Neural cell (in vitro differentiated cells): ENCODE results near the gene PRKAG2. TPM values are rescaled to one million over a fixed set of nuclear protein-coding genes. Genes with fewer than 3 reads are reported as not detected.

Experiments
- H2AFZ ChIP-seq: fragments of 200-600, 300-800 bp; sonication (generic), shearing (Covaris generic); 2 replicates; pipeline ENCODE4 v1.6.0; 2014; ENCODE audit warnings: low read depth, mild to moderate bottlenecking, antibody characterized with exemption, low read length, moderate library complexity
- H3F3A ChIP-seq: fragments of 200-600 bp; shearing (Covaris generic); 2 replicates; pipeline ENCODE4 v1.6.1; 2016; ENCODE audit warnings: mild to moderate bottlenecking, moderate library complexity, mixed read lengths, antibody characterized with exemption, low read length; ENCODE audit not compliant: insufficient read depth, poor library complexity, severe bottlenecking
- H3K27ac ChIP-seq: fragments of 200-600, 300-800 bp; sonication (generic), shearing (Covaris generic); 2 replicates; pipeline ENCODE4 v1.5.1; 2014; ENCODE audit warnings: mild to moderate bottlenecking, low read length, moderate library complexity
- H3K27me3 ChIP-seq: fragments of 300-800, 200-600 bp; sonication (generic), shearing (Covaris generic); 2 replicates; pipeline ENCODE4 v1.6.0; 2014; ENCODE audit warnings: mild to moderate bottlenecking, low read depth, low read length, moderate library complexity; ENCODE audit not compliant: insufficient read depth
- H3K36me3 ChIP-seq: fragments of 300-800, 200-600 bp; sonication (generic), shearing (Covaris generic); 2 replicates; pipeline ENCODE4 v1.5.1; 2014; ENCODE audit warnings: mild to moderate bottlenecking, antibody characterized with exemption, low read length, moderate library complexity; ENCODE audit not compliant: insufficient read depth
- H3K4me2 ChIP-seq: fragments of 300-800, 200-600 bp; sonication (generic), shearing (Covaris generic); 2 replicates; pipeline ENCODE4 v1.6.0; 2014; ENCODE audit warnings: mild to moderate bottlenecking, low read length
- H3K4me3 ChIP-seq: fragments of 300-800, 200-600 bp; sonication (generic), shearing (Covaris generic); 2 replicates; pipeline ENCODE4 v1.5.1; 2014; ENCODE audit warnings: mild to moderate bottlenecking, low read length, moderate library complexity
- H3K79me2 ChIP-seq: fragments of 200-600 bp; shearing (Covaris generic); replicated peaks from 2 replicates; pipeline ENCODE4 v1.6.0; 2014; ENCODE audit warnings: mild to moderate bottlenecking, low read length, moderate library complexity; ENCODE audit not compliant: insufficient read depth
- H3K9ac ChIP-seq: fragments of 300-800, 200-600 bp; sonication (generic), shearing (Covaris generic); 2 replicates; pipeline ENCODE4 v1.6.1; 2016; ENCODE audit warnings: mild to moderate bottlenecking, low read length, mixed read lengths
- H3K9me2 ChIP-seq: fragments of 200-600 bp; shearing (Covaris generic); 2 replicates; pipeline ENCODE4 v1.6.1; 2016; ENCODE audit warnings: mild to moderate bottlenecking, low read length, mixed read lengths; ENCODE audit not compliant: insufficient read depth
- H3K9me3 ChIP-seq: fragments of 200-600, 300-800 bp; sonication (generic), shearing (Covaris generic); 2 replicates; pipeline ENCODE4 v1.6.1; 2016; ENCODE audit warnings: mild to moderate bottlenecking, mixed run types, low read length, moderate library complexity, mixed read lengths
- H4K20me1 ChIP-seq: fragments of 200-600 bp; shearing (Covaris generic); 2 replicates; pipeline ENCODE4 v1.6.1; 2016; ENCODE audit warnings: mild to moderate bottlenecking, mixed run types; ENCODE audit not compliant: insufficient read depth
- CTCF ChIP-seq: fragments of 450-650 bp; IDR thresholded peaks from 2 replicates; pipeline ENCODE4 v1.5.1; 2014; ENCODE audit warnings: antibody characterized with exemption, mild to moderate bottlenecking, moderate library complexity; ENCODE audit not compliant: poor library complexity, severe bottlenecking
- EP300 ChIP-seq: fragments of 450-650 bp; conservative IDR thresholded peaks from 2 replicates; pipeline ENCODE4 v1.6.1; 2014; ENCODE audit warnings: antibody characterized with exemption, mild to moderate bottlenecking, moderate library complexity; ENCODE audit not compliant: poor library complexity, severe bottlenecking
- EZH2 ChIP-seq: fragments of 200-600, 300-800 bp; shearing (Covaris generic), sonication (generic); IDR thresholded peaks from 2 replicates; pipeline ENCODE4 v1.6.1; 2014; ENCODE audit warnings: antibody characterized with exemption, low read length, borderline replicate concordance, mild to moderate bottlenecking; ENCODE audit not compliant: insufficient read depth, poor library complexity, severe bottlenecking
- MXI1 ChIP-seq: fragments of 450-650 bp; conservative IDR thresholded peaks from 2 replicates; pipeline ENCODE4 v1.6.1; 2014; ENCODE audit warnings: antibody characterized with exemption, mild to moderate bottlenecking; ENCODE audit not compliant: poor library complexity, severe bottlenecking
- POLR2AphosphoS5 ChIP-seq: IDR thresholded peaks from 2 replicates; pipeline ENCODE4 v1.6.1; 2012
- RAD21 ChIP-seq: fragments of 450-650 bp; conservative IDR thresholded peaks from 2 replicates; pipeline ENCODE4 v1.6.1; 2014; ENCODE audit warnings: antibody characterized with exemption, mild to moderate bottlenecking, moderate library complexity
- SMC3 ChIP-seq: fragments of 450-650 bp; conservative IDR thresholded peaks from 2 replicates; pipeline ENCODE4 v1.6.1; 2014; ENCODE audit warnings: antibody characterized with exemption, mild to moderate bottlenecking, moderate library complexity; ENCODE audit not compliant: poor library complexity
- TAF1 ChIP-seq: IDR thresholded peaks from 2 replicates; pipeline ENCODE4 v1.6.1; 2012; ENCODE audit warnings: low read depth
- polyA plus RNA-seq: library from polyadenylated mRNA; depleted of rRNA; stranded (reverse); fragments of >200 nt; gene quantifications from 2 replicates; pipeline ENCODE4 v1.2.3, GENCODE V29; 2014
- TF ChIP-seq, protein P1 (sequence below): IDR thresholded peaks from 2 replicates; pipeline ENCODE4 v1.6.1; 2012; ENCODE audit warnings: borderline replicate concordance

The PRKAG2 gene
- polyA plus RNA-seq, 1 donor from 2014 or later: 22.9 TPM

DNA sequence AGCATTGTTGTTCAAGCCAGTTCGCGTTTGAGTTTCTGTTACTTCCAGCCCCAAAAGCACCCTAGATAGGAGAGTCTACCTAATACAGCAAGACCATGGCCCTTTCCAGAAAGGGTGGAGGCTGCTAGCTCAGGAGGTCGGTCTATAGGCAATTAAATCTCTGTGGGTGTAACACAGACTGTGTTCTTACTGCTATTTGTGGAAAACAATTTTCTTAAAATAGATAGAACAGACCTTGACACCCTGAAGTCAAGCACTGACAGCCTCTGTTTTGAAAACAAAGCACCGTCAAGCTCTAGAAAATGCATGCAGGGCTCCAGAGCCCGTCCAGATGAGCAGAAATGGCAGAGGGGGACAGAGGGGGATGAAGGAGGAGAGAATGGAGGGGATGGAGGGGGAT is 156.6 kb downstream of the PRKAG2 start:
- Histone ChIP-seq H3F3A (no peaks in the 10 kb centered on the region), H3K27me3 (no peaks in the 10 kb centered on the region), H3K36me3 (no peaks in the 10 kb centered on the region), H3K27ac (peak overlapping the region; percentile 28), H3K9me2 (no peaks in the 10 kb centered on the region), H3K4me3 (no peak overlapping the region), H3K4me2 (no peak overlapping the region), H3K9ac (no peak overlapping the region), H3K79me2 (no peaks in the 10 kb centered on the region), H3K9me3 (no peaks in the 10 kb centered on the region), H2AFZ (no peak overlapping the region), H4K20me1 (no peaks in the 10 kb centered on the region)
- no peak for TF ChIP-seq EP300

GRCh38 chr7:151719897-151720242 is 157.0 kb downstream of the PRKAG2 start:
- no peak overlapping the region for H3K9ac ChIP-seq
- H3K9me3 ChIP-seq: no peaks in the 10 kb centered on the region
- H3K4me2 ChIP-seq: no peak overlapping the region
- H3K27ac ChIP-seq: peak overlapping the region; percentile 28
- H3K4me3 ChIP-seq: no peak overlapping the region
- H3K27me3 ChIP-seq: no peaks in the 10 kb centered on the region
- TF ChIP-seq TAF1: no peak
- H3F3A ChIP-seq: no peaks in the 10 kb centered on the region
- H3K9me2 ChIP-seq: no peaks in the 10 kb centered on the region
- no peak overlapping the region for H2AFZ ChIP-seq
- H3K79me2 ChIP-seq: no peaks in the 10 kb centered on the region
- no peaks in the 10 kb centered on the region for H3K36me3 ChIP-seq
- no peaks in the 10 kb centered on the region for H4K20me1 ChIP-seq

- H3K9me2 ChIP-seq: no peaks in the 10 kb centered on the region
- no peak overlapping the region for H3K9ac ChIP-seq
- H4K20me1 ChIP-seq: no peaks in the 10 kb centered on the region
- H2AFZ ChIP-seq: no peak overlapping the region
- no peaks in the 10 kb centered on the region for H3F3A ChIP-seq
- no peak for TF ChIP-seq EZH2
- no peak for TF ChIP-seq MXI1
- no peak overlapping the region for H3K27ac ChIP-seq
- H3K4me2 ChIP-seq: no peak overlapping the region
- H3K9me3 ChIP-seq: no peaks in the 10 kb centered on the region
- H3K27me3 ChIP-seq: no peaks in the 10 kb centered on the region
- no peak overlapping the region for H3K4me3 ChIP-seq
- H3K79me2 ChIP-seq: no peaks in the 10 kb centered on the region
- no peaks in the 10 kb centered on the region for H3K36me3 ChIP-seq
Measured at GRCh38 chr7:151719031-151719896, 157.7 kb downstream of the PRKAG2 start.

GRCh38 chr7:151717918-151718317 is 159.0 kb downstream of the PRKAG2 start:
- Histone ChIP-seq H3K27ac (no peak overlapping the region), H3K4me3 (no peak overlapping the region), H3K4me2 (no peak overlapping the region), H3F3A (no peaks in the 10 kb centered on the region), H3K9me2 (no peaks in the 10 kb centered on the region), H2AFZ (no peak overlapping the region), H3K27me3 (no peaks in the 10 kb centered on the region), H3K36me3 (no peaks in the 10 kb centered on the region), H4K20me1 (no peaks in the 10 kb centered on the region), H3K79me2 (no peaks in the 10 kb centered on the region), H3K9ac (no peak overlapping the region), H3K9me3 (no peaks in the 10 kb centered on the region)
- TF ChIP-seq TAF1: no peak
- no peak for TF ChIP-seq RAD21
- TF ChIP-seq SMC3: no peak
- TF ChIP-seq CTCF: no peak
- TF ChIP-seq EP300: no peak
- TF ChIP-seq MXI1: no peak
- TF ChIP-seq EZH2: no peak
- no peak for TF ChIP-seq POLR2AphosphoS5
- TF ChIP-seq, protein P1, sequence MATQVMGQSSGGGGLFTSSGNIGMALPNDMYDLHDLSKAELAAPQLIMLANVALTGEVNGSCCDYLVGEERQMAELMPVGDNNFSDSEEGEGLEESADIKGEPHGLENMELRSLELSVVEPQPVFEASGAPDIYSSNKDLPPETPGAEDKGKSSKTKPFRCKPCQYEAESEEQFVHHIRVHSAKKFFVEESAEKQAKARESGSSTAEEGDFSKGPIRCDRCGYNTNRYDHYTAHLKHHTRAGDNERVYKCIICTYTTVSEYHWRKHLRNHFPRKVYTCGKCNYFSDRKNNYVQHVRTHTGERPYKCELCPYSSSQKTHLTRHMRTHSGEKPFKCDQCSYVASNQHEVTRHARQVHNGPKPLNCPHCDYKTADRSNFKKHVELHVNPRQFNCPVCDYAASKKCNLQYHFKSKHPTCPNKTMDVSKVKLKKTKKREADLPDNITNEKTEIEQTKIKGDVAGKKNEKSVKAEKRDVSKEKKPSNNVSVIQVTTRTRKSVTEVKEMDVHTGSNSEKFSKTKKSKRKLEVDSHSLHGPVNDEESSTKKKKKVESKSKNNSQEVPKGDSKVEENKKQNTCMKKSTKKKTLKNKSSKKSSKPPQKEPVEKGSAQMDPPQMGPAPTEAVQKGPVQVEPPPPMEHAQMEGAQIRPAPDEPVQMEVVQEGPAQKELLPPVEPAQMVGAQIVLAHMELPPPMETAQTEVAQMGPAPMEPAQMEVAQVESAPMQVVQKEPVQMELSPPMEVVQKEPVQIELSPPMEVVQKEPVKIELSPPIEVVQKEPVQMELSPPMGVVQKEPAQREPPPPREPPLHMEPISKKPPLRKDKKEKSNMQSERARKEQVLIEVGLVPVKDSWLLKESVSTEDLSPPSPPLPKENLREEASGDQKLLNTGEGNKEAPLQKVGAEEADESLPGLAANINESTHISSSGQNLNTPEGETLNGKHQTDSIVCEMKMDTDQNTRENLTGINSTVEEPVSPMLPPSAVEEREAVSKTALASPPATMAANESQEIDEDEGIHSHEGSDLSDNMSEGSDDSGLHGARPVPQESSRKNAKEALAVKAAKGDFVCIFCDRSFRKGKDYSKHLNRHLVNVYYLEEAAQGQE: no peak
